GM18858 (cell line): Measurements from ENCODE around the gene PTPN7.
"Not testable (repeated sequence)": the region's sequence is repeated elsewhere in the genome, so short reads cannot be mapped to it uniquely, and the experiment has no call there.

ENCODE experiments used
- ATAC-seq: cut with Tn5 transposase; IDR thresholded peaks from one replicate; pipeline ENCODE4 v1.9.1; 2021; ENCODE audit not compliant: unreplicated experiment

The PTPN7 gene

DNA sequence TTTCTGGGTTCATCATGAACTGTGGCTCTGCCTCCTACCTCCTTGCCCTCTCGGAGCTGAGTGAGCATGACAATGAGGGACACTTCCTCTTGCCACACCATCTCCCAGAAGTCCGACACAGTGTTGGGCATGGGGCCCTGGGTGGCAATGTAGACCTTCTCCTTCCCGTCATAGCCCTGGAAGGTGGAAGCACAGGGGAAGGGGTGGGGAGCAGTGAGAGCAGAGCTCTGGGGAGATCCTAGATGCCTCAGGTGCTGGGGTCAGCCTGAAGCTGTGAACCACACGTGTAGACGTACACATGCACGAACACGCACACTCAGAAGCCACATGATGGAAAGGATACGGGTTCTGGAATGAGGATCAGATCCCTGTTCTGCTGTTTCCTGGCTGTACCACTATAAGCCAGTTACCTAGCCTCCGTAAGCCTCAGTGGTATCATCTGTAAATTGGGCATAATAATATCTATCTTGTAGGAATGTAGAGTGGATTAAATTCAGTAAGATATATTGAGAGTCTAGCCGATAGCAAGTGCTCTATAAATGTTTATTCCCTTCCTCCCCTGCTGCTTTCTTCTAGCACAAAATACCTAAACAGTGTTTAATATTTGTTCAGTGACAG is 6.1 kb downstream of the PTPN7 start:
- ATAC-seq: no peak

DNA sequence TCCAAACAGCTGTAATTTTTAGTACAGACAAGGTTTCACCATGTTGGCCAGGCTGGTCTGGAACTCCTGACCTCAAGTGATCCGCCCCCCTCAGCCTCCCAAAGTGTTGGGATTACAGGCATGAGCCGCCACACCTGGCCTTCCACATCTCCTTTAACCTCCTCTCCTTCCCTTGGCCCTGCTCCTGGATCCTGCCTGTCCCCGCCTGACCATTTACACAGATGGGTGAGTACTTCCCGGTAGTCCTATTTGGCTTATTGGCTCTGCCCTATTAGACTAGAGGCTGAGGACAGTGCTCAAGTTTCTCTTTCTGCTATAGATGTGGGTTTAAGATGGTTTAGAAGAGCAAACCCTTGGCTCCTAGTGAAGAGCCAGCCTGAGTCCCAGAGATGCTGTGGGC is 7.1 kb downstream of the PTPN7 start:
- ATAC-seq: no peak

DNA sequence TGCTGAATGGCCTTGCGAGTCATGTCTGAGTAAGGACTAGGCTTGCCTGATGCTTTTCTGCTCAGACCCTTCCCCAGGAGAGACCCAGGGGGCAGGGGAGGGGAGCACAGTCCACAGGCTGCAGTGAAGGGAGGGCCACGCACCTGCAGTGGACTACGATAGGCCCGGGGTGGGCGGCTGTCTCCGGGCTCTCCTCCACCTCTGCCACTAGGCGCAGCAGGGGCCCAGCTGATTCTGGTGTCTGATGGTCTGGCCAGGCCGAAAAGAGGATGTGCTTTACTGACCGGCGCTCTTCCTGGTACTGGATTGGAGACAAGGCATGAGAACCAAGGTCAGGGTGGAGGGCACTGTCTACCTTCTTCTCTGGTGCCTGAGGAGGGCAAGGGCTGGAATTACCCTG is 8.0 kb downstream of the PTPN7 start:
- ATAC-seq: no peak

- ATAC-seq: no peak
Observed at GRCh38 chr1:202151045-202151444, 9.4 kb downstream of the PTPN7 start.

- ATAC-seq: no peak
Observed at GRCh38 chr1:202150602-202151001, 9.8 kb downstream of the PTPN7 start.

DNA sequence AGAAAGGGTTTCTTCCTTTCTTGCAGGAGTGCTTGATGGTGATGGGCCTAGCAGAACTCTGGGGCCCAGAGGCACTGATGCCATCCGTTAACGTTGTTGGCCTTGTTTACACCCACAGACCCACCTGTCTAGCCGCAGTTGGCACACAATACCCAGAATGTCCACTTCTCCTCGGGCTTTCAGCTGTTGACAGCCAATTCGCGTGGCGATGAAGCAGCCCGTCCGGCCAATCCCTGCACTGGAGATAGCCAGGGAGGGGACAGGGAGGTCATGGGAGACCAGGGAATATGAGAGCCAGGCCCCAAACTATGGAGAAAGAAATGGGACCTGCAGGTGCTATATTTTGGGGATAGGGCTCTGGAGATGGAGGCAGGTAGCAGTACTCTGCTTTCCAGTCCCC is 10.2 kb downstream of the PTPN7 start:
- ATAC-seq: no peak

DNA sequence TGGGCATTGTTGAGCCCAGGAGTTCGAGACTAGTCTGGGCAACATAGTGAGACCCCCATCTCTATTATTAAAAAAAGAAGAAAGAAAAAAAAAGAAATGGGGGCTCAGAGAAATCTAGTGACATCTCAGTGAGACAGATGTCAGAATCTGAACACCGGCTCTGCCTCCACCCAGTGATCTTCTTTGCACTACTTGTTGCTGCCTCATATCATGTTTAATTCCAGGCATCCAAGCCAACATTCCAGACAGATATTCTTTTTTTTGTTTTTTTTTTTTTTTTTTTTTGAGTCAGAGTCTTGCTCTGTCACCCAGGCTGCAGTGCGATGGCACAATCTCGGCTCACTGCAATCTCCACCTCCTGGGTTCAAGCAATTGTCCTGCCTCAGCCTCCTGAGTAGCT is 10.8 kb downstream of the PTPN7 start:
- no peak for ATAC-seq

- ATAC-seq: no peak
Observed at GRCh38 chr1:202148391-202148790, 12.0 kb downstream of the PTPN7 start.

GRCh38 chr1:202146993-202147392 is 13.4 kb downstream of the PTPN7 start:
- ATAC-seq: no peak

DNA sequence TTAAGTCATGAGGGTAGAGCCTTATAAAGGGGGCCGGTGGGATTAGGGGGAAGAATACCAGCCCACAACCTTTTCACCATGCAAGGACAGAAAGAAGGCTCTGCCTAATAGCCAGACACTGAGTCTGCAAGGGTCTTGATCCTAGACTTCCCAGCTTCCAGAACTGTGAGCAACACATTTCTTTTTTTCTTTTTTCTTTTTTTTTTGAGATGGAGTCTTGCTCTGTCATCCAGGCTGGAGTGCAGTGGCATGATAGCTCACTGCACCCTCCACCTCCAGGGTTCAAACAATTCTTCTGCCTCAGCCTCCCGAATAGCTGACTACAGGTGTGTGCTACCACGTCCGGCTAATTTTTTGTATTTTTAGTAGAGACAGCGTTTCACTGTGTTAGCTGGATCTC is 14.1 kb downstream of the PTPN7 start:
- ATAC-seq: no peak

DNA sequence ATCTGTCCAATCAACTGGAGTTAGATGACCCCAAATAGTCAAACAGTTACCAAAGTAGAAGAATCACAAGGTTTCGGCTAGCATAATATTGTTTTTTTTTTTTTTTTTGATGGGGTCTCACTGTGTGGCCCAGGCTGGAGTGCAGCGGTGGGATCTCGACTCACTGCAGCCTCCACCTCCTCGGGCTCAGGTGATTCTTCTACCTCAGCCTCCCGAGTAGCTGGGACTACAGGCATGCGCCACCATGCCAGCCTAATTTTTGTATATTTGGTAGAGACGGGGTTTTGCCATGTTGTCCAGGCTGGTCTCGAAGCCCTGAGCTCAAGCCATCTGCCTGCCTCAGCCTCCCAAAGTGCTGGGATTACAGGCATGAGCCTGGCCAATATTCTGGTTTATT is 14.7 kb downstream of the PTPN7 start:
- not testable (repeated sequence) for ATAC-seq

DNA sequence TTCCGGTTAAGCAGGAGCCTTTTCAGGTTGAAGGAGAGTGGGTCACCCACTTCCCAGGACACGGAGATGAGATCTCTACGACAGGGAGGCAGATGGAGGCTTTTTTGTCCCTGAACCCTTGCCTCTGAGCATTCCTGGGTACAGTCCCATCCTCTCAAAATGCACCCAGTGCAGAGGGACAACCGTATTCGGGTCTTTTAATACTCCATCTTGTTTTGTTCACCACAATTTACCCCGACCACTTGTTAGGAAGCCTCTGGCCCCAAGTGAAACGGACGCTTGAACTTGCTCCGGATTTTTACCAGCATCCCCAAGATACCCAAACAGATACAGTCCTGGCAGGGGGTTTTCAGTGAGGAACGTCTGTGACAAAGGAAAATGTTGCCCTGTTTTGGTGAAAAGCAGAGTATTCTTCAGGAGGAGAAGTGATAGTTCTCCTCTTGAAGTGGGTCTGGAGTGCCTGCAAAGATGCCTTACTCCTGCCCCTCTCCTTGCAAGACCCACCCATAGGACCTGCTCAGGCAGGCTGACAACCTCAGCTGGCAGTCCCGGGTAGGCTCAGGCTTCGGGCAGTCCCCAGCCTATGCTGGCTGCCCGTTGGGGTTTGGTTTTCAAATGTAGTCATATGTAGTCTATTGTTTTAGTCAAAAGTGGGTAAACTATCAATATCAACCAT is 15.2 kb downstream of the PTPN7 start:
- no peak for ATAC-seq

- no peak for ATAC-seq
Observed at GRCh38 chr1:202144402-202145067, 15.9 kb downstream of the PTPN7 start, which contains the start of gene ARL8A. Gene ARL8A, minus strand, starts transcription at chr1:202144737. Its CDS starts 165 bp downstream, at chr1:202144572.

DNA sequence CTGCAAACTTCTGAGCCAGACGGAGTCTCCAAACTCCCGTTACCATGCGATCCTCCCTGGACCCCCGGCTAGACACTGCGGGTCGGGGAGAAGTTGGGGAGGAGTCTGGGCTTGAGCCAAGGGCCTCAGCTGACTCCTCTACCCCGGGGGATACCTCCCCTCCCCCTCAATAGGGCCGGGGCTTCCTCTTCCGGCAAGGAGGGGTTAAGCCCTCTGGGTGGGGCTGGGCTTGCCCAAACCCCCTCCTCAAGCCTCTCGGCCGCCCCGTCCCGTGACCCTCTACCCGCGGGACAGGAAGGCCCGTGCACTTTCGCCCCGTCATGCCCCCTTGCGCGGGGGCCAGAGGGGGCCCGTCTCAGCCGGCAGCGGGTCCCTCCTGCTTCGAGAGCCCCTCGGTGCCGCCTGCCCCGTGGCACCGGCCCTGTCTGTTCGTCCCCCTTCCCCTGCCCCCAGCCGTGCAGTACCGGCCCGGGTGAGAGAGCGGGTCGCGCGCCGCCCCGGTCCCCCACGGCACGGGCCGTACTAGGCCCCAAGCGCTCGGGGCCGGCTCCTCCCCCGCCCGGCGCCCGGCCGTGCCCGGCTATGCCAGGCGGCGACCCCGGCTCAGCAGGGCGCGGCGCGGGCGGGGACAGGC is 16.5 kb downstream of the PTPN7 start:
- ATAC-seq: no peak

DNA sequence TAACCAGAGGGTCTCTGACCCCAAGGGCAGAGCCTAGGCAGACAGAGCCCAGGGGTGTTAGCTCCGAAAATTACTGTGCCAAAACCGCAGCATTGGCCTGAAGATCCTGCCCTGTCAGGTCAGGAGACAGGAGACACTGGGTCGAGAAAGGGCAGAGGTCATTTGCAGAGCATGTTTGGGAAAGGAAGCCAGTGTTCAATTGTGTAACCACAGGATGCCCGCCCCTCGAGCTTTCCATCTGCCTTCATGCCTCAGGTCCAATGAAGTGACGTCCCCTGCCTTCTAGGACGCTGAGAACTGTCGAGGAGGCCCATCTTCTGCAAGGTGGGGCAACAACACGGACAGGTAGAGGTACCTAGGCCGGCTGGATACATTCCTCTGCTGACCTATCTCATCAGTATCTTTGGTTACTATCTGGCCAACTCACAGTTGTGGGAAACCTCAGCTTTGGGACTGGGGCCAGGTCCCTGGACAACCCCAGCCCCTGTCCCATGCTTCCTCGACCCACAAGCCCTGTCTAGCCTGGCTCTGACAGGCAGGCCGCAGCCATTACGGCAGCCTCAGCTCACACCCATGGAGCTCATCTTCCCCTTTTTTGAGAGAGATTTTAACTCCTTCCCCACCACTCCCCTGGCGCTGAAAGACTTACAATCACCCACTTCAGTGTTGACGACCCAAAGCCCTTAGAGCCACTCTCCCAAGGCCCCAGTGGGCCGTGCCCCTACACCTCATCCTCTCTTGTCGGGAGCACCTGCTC is 17.2 kb downstream of the PTPN7 start:
- no peak for ATAC-seq

DNA sequence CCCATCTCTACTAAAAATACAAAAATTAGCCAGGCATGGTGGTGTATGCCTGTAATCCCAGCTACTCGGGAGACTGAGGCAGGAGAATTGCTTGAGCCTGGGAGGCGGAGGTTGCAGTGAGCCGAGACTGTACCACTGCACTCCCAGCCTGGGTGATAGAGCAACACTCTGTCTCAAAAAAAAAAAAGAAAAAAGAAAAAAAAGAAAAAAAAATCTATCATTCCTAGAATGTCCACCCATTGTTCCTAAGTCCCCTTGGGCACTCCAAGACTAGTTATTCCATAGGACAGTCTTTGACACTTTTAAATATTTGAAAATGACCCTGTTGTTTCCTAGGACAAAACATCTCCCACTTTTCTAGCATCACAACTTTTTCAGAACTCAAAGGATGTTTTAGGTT is 18.9 kb downstream of the PTPN7 start:
- ATAC-seq: not testable (repeated sequence)

- no peak for ATAC-seq
Observed at GRCh38 chr1:202140833-202141232, 19.6 kb downstream of the PTPN7 start.

- ATAC-seq: no peak
Observed at GRCh38 chr1:202135221-202135721, 25.1 kb downstream of the PTPN7 start.

DNA sequence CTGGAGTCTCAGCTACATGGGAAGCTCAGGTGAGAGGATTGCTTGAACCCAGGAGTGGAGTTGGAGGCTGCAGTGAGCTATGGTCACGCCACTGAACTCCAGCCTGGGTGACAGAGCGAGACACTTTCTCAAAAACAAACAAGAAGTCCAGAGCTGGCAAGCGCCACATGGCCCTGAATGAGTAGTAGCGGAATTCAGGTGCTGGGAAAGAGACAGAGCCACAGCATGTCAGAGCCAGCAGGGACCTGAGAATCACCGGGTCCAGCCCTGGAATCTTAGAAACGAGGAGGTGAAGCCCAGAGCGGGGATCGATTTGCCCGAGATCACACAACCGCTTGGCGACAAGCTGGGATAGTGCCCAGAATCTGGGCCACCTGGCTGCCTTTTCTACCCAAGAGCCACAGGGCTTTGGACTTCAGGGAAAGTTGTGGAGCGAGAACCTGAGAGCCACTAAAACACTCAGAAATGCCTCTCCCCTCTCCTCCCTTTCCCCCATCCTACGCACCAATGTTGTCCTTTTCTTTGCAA is 25.7 kb downstream of the PTPN7 start:
- ATAC-seq: no peak

- ATAC-seq: no peak
Observed at GRCh38 chr1:202133989-202134388, 26.4 kb downstream of the PTPN7 start.

- no peak for ATAC-seq
Observed at GRCh38 chr1:202133496-202133895, 26.9 kb downstream of the PTPN7 start.
